ENCODE results near the gene PCDHGA1.

GRCh38 chr5:141373673-141374317 lies 43.5 kb downstream of the PCDHGA1 start, which contains the start of gene PCDHGA6:
- TF ChIP-seq CTCF (IDR thresholded peaks at IDR 0.05), result peak in 4 of 6 experiments; percentile 11 to 30 (median 24)
- no peak for TF ChIP-seq POLR2A (IDR thresholded peaks at IDR 0.05)
